ENCODE results near the gene FARS2. TPM values are rescaled to one million over a fixed set of nuclear protein-coding genes. Genes with fewer than 3 reads are reported as not detected.

Gene FARS2
- total RNA-seq, 1 donor from 2014 or later: 11.8 TPM

GRCh38 chr6:5482619-5483018 is 221.3 kb downstream of the FARS2 start:
- Mint-ChIP-seq H3K4me1 (ENCODE audit: low read depth) (no peaks in the 10 kb centered on the region), H3K27ac (ENCODE audit: unreplicated experiment) (no peak overlapping the region)

DNA sequence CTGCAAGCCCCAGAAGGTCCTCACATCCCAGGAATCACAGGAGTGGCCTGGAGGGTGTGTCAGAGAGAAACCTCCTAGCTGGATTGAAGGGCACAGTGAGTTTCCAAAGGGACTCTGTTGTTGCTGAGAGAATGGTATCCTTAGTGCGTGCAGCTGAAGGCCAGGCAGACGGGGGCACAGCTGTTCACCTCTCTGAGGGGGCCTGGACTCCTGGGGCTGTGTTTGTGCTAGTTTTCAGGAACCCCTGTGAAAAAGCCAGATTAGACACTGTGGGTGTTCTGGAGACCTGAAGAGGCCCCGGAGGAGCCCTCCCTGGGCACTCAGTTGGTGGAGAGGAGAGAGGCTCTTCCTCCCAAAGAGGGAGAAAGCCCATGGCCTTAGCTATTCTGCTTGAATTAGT is 223.4 kb downstream of the FARS2 start:
- Mint-ChIP-seq H3K4me3 (ENCODE audit: unreplicated experiment) (no peak overlapping the region), H3K9me3 (ENCODE audit: low read depth) (no peaks in the 10 kb centered on the region), H3K27ac (ENCODE audit: unreplicated experiment) (no peak overlapping the region), H3K36me3 (ENCODE audit: low read depth) (peaks cover 2% of the 10 kb centered on the region), H3K4me1 (ENCODE audit: low read depth) (no peaks in the 10 kb centered on the region), H3K27me3 (ENCODE audit: low read depth) (no peaks in the 10 kb centered on the region)
- no peak for TF ChIP-seq CTCF (IDR thresholded peaks at IDR 0.05)
- no peak for DNase-seq (ENCODE audit: low spot score)

More at GRCh38 chr6:5482619-5483018, 221.3 kb downstream of the FARS2 start:
- H3K36me3 Mint-ChIP-seq (ENCODE audit: low read depth): no peaks in the 10 kb centered on the region
- no peaks in the 10 kb centered on the region for H3K9me3 Mint-ChIP-seq (ENCODE audit: low read depth)
- no peak overlapping the region for H3K4me3 Mint-ChIP-seq (ENCODE audit: unreplicated experiment)
- no peak for DNase-seq (ENCODE audit: low spot score)
- TF ChIP-seq CTCF (IDR thresholded peaks at IDR 0.05): no peak
- H3K27me3 Mint-ChIP-seq (ENCODE audit: low read depth): no peaks in the 10 kb centered on the region

- H3K4me1 Mint-ChIP-seq (ENCODE audit: low read depth): no peaks in the 10 kb centered on the region
- no peaks in the 10 kb centered on the region for H3K27me3 Mint-ChIP-seq (ENCODE audit: low read depth)
- H3K9me3 Mint-ChIP-seq (ENCODE audit: low read depth): no peaks in the 10 kb centered on the region
- no peak overlapping the region for H3K27ac Mint-ChIP-seq (ENCODE audit: unreplicated experiment)
- no peak for TF ChIP-seq CTCF (IDR thresholded peaks at IDR 0.05)
- no peak overlapping the region for H3K4me3 Mint-ChIP-seq (ENCODE audit: unreplicated experiment)
- H3K36me3 Mint-ChIP-seq (ENCODE audit: low read depth): peaks cover 2% of the 10 kb centered on the region
- no peak for DNase-seq (ENCODE audit: low spot score)
Measured at GRCh38 chr6:5486214-5486613, 224.9 kb downstream of the FARS2 start.

GRCh38 chr6:5490501-5491069 is 229.3 kb downstream of the FARS2 start:
- Mint-ChIP-seq H3K27ac (ENCODE audit: unreplicated experiment) (no peak overlapping the region), H3K4me3 (ENCODE audit: unreplicated experiment) (no peak overlapping the region), H3K9me3 (ENCODE audit: low read depth) (no peaks in the 10 kb centered on the region), H3K36me3 (ENCODE audit: low read depth) (peaks cover 5% of the 10 kb centered on the region), H3K4me1 (ENCODE audit: low read depth) (no peaks in the 10 kb centered on the region), H3K27me3 (ENCODE audit: low read depth) (no peaks in the 10 kb centered on the region)
- TF ChIP-seq CTCF (IDR thresholded peaks at IDR 0.05): no peak
- DNase-seq (ENCODE audit: low spot score): no peak

DNA sequence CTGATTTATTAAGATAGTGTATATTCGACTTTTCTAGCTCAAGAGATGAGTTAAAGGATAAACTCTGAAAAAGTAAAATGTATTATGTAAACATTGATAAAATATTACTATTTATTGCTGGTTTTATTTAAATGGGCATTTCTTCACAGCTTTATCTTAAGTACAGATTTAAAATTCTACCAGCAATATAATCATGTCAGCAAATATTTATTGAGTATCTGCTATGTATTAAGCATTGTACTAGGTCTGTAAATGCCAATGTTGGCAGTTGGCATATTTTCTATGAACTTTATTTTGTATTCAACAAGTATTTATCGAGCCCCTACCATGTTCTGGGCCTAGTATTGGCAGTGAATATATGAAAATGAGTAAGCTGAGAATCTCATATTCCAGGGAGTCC is 231.0 kb downstream of the FARS2 start:
- H3K9me3 Mint-ChIP-seq (ENCODE audit: low read depth): no peaks in the 10 kb centered on the region
- H3K4me3 Mint-ChIP-seq (ENCODE audit: unreplicated experiment): no peak overlapping the region
- no peaks in the 10 kb centered on the region for H3K4me1 Mint-ChIP-seq (ENCODE audit: low read depth)
- H3K36me3 Mint-ChIP-seq (ENCODE audit: low read depth): peaks cover 5% of the 10 kb centered on the region
- H3K27ac Mint-ChIP-seq (ENCODE audit: unreplicated experiment): no peak overlapping the region
- no peak for TF ChIP-seq CTCF (IDR thresholded peaks at IDR 0.05)
- DNase-seq (ENCODE audit: low spot score): no peak
- H3K27me3 Mint-ChIP-seq (ENCODE audit: low read depth): no peaks in the 10 kb centered on the region

Data from chondrocyte (in vitro differentiated cells).